ENCODE data around the gene RAB36.

Gene RAB36

GRCh38 chr22:23153994-23154393, 8.7 kb downstream of the RAB36 start:
- peaks cover 17% of the 10 kb centered on the region for H3K79me2 ChIP-seq (ENCODE audit: low read length)
- no peak overlapping the region for H3K4me3 ChIP-seq (ENCODE audit: low read length)
- H3K27me3 ChIP-seq (replicated peaks; ENCODE audit: insufficient read depth, low read length), result no peaks in the 10 kb centered on the region
- no peak overlapping the region for H3K4me2 ChIP-seq (ENCODE audit: low read depth, low read length)
- no peak overlapping the region for H3K9ac ChIP-seq (ENCODE audit: low read length)
- H3K27ac ChIP-seq (ENCODE audit: low read length), result no peak overlapping the region
- no peak for DNase-seq
- no peaks in the 10 kb centered on the region for H4K20me1 ChIP-seq (ENCODE audit: insufficient read depth, low read length)
- H2AFZ ChIP-seq (ENCODE audit: low read length), result no peak overlapping the region
- H3F3A ChIP-seq (ENCODE audit: insufficient read depth, low read length), result peaks cover 16% of the 10 kb centered on the region
- peaks cover 16% of the 10 kb centered on the region for H3K4me1 ChIP-seq (ENCODE audit: low read length)
- H3K9me3 ChIP-seq (replicated peaks; ENCODE audit: insufficient read depth, low read length), result no peaks in the 10 kb centered on the region
- TF ChIP-seq EZH2phosphoT487 (IDR thresholded peaks at IDR 0.05; ENCODE audit: low read length), result no peak
- TF ChIP-seq EZH2 (optimal IDR thresholded peaks at IDR 0.05; ENCODE audit: low read depth, low read length), result no peak
- no peak for TF ChIP-seq CTCF (IDR thresholded peaks at IDR 0.05; ENCODE audit: low read length)
- H3K36me3 ChIP-seq (replicated peaks; ENCODE audit: insufficient read depth, low read length), result no peaks in the 10 kb centered on the region
- no peaks in the 10 kb centered on the region for H3K9me2 ChIP-seq (replicated peaks; ENCODE audit: insufficient read depth, low read length)

- TF ChIP-seq EZH2 (optimal IDR thresholded peaks at IDR 0.05; ENCODE audit: low read depth, low read length) (no peak), CTCF (IDR thresholded peaks at IDR 0.05; ENCODE audit: low read length) (no peak), EZH2phosphoT487 (IDR thresholded peaks at IDR 0.05; ENCODE audit: low read length) (no peak)
- Histone ChIP-seq H3K9ac (ENCODE audit: low read length) (no peak overlapping the region), H3K4me1 (ENCODE audit: low read length) (peaks cover 20% of the 10 kb centered on the region)
These were observed 9.2 kb downstream of the RAB36 start for GRCh38 chr22:23154461-23154860.

GRCh38 chr22:23155143-23155542, 9.9 kb downstream of the RAB36 start:
- no peak overlapping the region for H3K4me2 ChIP-seq (ENCODE audit: low read depth, low read length)
- H3K36me3 ChIP-seq (replicated peaks; ENCODE audit: insufficient read depth, low read length), result peaks cover 3% of the 10 kb centered on the region; the same call in 1 of the 2 replicates
- no peaks in the 10 kb centered on the region for H4K20me1 ChIP-seq (ENCODE audit: insufficient read depth, low read length)
- H3K9me2 ChIP-seq (replicated peaks; ENCODE audit: insufficient read depth, low read length), result no peaks in the 10 kb centered on the region
- H2AFZ ChIP-seq (ENCODE audit: low read length), result no peak overlapping the region
- TF ChIP-seq CTCF (IDR thresholded peaks at IDR 0.05; ENCODE audit: low read length) (no peak), EZH2 (optimal IDR thresholded peaks at IDR 0.05; ENCODE audit: low read depth, low read length) (no peak), EZH2phosphoT487 (IDR thresholded peaks at IDR 0.05; ENCODE audit: low read length) (no peak)
- H3K9me3 ChIP-seq (replicated peaks; ENCODE audit: insufficient read depth, low read length), result no peaks in the 10 kb centered on the region
- no peaks in the 10 kb centered on the region for H3K27me3 ChIP-seq (replicated peaks; ENCODE audit: insufficient read depth, low read length)
- DNase-seq, result no peak
- H3K4me3 ChIP-seq (ENCODE audit: low read length), result no peak overlapping the region
- H3K27ac ChIP-seq (ENCODE audit: low read length), result no peak overlapping the region
- peaks cover 21% of the 10 kb centered on the region for H3F3A ChIP-seq (ENCODE audit: insufficient read depth, low read length)
- H3K4me1 ChIP-seq (ENCODE audit: low read length), result peaks cover 20% of the 10 kb centered on the region
- no peak overlapping the region for H3K9ac ChIP-seq (ENCODE audit: low read length)
- H3K79me2 ChIP-seq (ENCODE audit: low read length), result peaks cover 28% of the 10 kb centered on the region

More at GRCh38 chr22:23154461-23154860, 9.2 kb downstream of the RAB36 start:
- no peaks in the 10 kb centered on the region for H3K27me3 ChIP-seq (replicated peaks; ENCODE audit: insufficient read depth, low read length)
- no peaks in the 10 kb centered on the region for H3K9me3 ChIP-seq (replicated peaks; ENCODE audit: insufficient read depth, low read length)
- H3K27ac ChIP-seq (ENCODE audit: low read length), result no peak overlapping the region
- H3F3A ChIP-seq (ENCODE audit: insufficient read depth, low read length), result peaks cover 16% of the 10 kb centered on the region
- H3K79me2 ChIP-seq (ENCODE audit: low read length), result peaks cover 22% of the 10 kb centered on the region
- H4K20me1 ChIP-seq (ENCODE audit: insufficient read depth, low read length), result no peaks in the 10 kb centered on the region
- no peaks in the 10 kb centered on the region for H3K36me3 ChIP-seq (replicated peaks; ENCODE audit: insufficient read depth, low read length)
- no peaks in the 10 kb centered on the region for H3K9me2 ChIP-seq (replicated peaks; ENCODE audit: insufficient read depth, low read length)
- no peak overlapping the region for H3K4me3 ChIP-seq (ENCODE audit: low read length)
- H3K4me2 ChIP-seq (ENCODE audit: low read depth, low read length), result no peak overlapping the region
- no peak for DNase-seq
- no peak overlapping the region for H2AFZ ChIP-seq (ENCODE audit: low read length)
